ENCODE measurements around the gene GFRA1.

GFRA1 gene

DNA sequence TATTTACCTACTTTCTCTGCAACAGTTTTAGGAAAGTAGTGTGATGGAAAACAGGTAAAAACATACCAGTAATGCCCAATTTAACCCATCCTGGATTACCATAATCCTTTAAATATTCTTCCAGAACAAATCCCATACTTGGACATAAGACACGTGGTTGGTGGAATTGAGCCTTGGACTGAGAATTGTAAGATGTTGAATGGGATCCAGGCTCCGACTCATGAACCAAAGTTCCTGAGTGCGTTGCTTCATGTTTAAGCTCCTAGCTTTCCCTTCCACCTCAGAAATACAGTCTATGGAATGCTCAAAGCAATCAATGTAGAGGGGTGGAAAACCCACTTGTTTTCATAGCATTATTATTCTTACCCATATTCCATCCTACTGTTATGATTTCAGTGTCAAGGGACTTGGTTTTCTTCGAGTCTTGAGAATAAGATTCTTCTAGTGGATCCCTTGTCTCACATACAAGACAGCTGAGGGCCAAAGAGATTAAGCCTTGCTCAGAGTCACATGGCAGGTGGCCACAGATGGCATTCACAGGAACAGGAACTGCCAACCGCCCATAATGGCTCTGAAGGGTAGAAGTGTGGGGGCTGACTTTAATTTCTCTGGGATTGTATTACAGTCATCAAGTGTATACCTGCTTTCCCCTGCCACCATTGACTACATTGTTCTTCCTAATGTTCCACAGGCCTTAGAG lies 171.2 kb downstream of the GFRA1 start:
- H3K9me3 ChIP-seq (ENCODE audit: control insufficient read depth in 2 of 2, low read length in 2 of 2): no peaks in the 10 kb centered on the region
- no peak overlapping the region for H3K27ac ChIP-seq (ENCODE audit: low read length)
- peaks cover 5% of the 10 kb centered on the region for H3K4me1 ChIP-seq (ENCODE audit: control insufficient read depth, insufficient read depth, low read length)
- H3K36me3 ChIP-seq (ENCODE audit: control insufficient read depth in 2 of 2, insufficient read depth in 2 of 2, low read length in 2 of 2): no peaks in the 10 kb centered on the region
- no peak overlapping the region for H3K4me3 ChIP-seq (ENCODE audit: low read length in 2 of 2)
- H3K9ac ChIP-seq (ENCODE audit: low read length in 2 of 2): no peak overlapping the region
- no peaks in the 10 kb centered on the region for H3K27me3 ChIP-seq (ENCODE audit: control insufficient read depth in 1 of 2, insufficient read depth in 2 of 2, low read length in 2 of 2)

DNA sequence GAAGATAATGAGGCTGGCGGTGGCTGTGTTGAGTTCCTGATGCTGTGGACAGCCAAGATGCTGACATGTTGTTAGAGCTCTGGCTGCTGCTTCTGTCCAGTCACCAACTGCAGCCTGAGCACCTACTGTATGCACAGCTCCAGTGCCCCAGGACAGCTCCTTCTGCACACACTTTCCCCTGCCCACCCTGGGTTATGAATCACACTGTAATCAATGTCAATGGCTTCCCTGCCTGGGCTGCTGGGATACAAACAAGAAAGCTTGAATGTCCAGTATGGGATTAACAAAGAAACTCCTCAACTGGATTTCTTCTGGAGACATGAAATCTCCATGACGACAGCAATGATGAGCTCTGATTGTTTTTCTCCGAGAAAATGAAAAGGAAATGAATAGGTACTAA lies 172.0 kb downstream of the GFRA1 start:
- Histone ChIP-seq H3K9me3 (ENCODE audit: control insufficient read depth in 2 of 2, low read length in 2 of 2) (no peaks in the 10 kb centered on the region), H3K4me1 (ENCODE audit: control insufficient read depth, insufficient read depth, low read length) (peaks cover 5% of the 10 kb centered on the region), H3K27me3 (ENCODE audit: control insufficient read depth in 1 of 2, insufficient read depth in 2 of 2, low read length in 2 of 2) (no peaks in the 10 kb centered on the region), H3K9ac (ENCODE audit: low read length in 2 of 2) (no peak overlapping the region), H3K27ac (ENCODE audit: low read length) (no peak overlapping the region), H3K4me3 (ENCODE audit: low read length in 2 of 2) (no peak overlapping the region), H3K36me3 (ENCODE audit: control insufficient read depth in 2 of 2, insufficient read depth in 2 of 2, low read length in 2 of 2) (no peaks in the 10 kb centered on the region)

DNA sequence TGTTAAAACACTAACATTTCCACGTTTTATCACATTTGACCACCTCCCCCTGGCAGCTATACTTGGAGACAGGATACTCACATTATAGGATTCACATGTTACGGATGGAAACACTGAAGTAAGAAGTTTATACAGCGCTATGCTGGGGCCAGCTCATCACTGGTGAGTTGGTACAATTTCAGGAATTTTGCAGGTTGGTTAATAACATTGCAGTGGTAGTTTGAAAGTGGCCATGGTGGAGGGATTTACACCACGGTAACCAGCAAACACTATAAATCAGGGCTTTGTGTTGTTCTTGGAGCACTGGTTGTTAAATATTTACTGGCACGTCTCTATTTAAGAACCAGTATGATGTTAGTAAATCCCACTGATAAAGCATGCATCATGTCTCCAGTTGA lies 174.0 kb downstream of the GFRA1 start:
- H3K4me3 ChIP-seq (ENCODE audit: low read length in 2 of 2): no peak overlapping the region
- no peaks in the 10 kb centered on the region for H3K27me3 ChIP-seq (ENCODE audit: control insufficient read depth in 1 of 2, insufficient read depth in 2 of 2, low read length in 2 of 2)
- H3K9me3 ChIP-seq (ENCODE audit: control insufficient read depth in 2 of 2, low read length in 2 of 2): no peaks in the 10 kb centered on the region
- peaks cover 3% of the 10 kb centered on the region for H3K4me1 ChIP-seq (ENCODE audit: control insufficient read depth, insufficient read depth, low read length)
- no peak overlapping the region for H3K9ac ChIP-seq (ENCODE audit: low read length in 2 of 2)
- H3K27ac ChIP-seq (ENCODE audit: low read length): no peak overlapping the region
- no peaks in the 10 kb centered on the region for H3K36me3 ChIP-seq (ENCODE audit: control insufficient read depth in 2 of 2, insufficient read depth in 2 of 2, low read length in 2 of 2)

DNA sequence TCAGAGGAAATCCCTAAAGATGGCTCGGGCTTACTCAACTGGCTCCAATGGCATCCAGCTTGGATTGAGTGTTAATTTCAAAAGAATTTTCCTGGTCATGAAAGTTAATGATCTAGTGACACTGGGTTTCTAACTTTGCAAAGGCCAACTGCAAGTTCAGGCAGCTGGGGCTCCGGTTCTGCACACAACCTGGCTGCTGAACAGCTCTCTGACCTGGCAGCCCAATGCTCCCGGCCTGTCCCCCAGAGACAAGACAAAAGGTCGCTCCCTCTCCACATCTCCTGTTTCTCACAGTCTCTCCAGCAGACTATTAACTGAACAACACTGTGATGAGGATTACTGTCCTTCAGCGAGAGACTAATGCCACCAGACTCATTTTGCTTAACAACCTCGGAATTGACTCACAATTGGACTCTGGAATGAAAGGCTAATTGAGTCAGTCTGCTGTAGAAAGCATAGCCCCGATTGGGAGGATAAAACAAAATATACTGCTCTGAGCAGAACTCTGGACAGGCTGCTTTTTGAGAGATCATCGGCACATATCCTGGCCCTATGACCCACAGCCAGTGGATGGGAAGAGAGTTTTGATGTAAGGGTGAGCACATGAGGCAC lies 174.5 kb downstream of the GFRA1 start:
- H3K27me3 ChIP-seq (ENCODE audit: control insufficient read depth in 1 of 2, insufficient read depth in 2 of 2, low read length in 2 of 2): no peaks in the 10 kb centered on the region
- H3K4me1 ChIP-seq (ENCODE audit: control insufficient read depth, insufficient read depth, low read length): peaks cover 3% of the 10 kb centered on the region
- no peak overlapping the region for H3K27ac ChIP-seq (ENCODE audit: low read length)
- no peaks in the 10 kb centered on the region for H3K9me3 ChIP-seq (ENCODE audit: control insufficient read depth in 2 of 2, low read length in 2 of 2)
- no peak overlapping the region for H3K9ac ChIP-seq (ENCODE audit: low read length in 2 of 2)
- H3K36me3 ChIP-seq (ENCODE audit: control insufficient read depth in 2 of 2, insufficient read depth in 2 of 2, low read length in 2 of 2): no peaks in the 10 kb centered on the region
- no peak overlapping the region for H3K4me3 ChIP-seq (ENCODE audit: low read length in 2 of 2)

DNA sequence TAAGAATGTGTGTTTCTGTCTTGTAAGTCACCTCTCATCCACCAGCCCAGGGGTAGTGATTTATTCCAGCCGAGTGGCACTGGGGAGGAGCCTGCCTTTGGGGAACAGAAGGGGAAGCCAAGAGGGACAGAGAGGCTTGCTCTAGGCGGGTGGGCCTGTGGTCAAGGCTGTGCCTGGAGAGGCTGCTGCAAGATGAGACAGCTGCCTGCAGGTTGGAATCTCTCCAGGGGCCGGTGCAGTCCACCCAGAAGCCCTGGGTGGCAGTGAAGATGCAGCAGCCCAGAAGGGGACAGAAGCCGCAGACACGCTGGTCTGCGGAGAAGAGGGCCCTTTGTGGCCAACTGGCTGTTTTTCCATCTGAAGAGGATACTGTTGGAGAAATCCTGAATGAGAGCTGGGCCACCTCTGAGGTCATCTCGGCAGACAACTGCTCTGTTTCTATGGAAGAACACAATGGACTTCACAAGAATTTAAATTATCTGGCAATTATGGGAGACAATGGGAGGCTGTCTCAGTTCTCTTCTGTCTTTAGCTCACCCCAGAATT lies 175.7 kb downstream of the GFRA1 start:
- no peak overlapping the region for H3K4me3 ChIP-seq (ENCODE audit: low read length in 2 of 2)
- H3K9ac ChIP-seq (ENCODE audit: low read length in 2 of 2): no peak overlapping the region
- H3K27me3 ChIP-seq (ENCODE audit: control insufficient read depth in 1 of 2, insufficient read depth in 2 of 2, low read length in 2 of 2): no peaks in the 10 kb centered on the region

DNA sequence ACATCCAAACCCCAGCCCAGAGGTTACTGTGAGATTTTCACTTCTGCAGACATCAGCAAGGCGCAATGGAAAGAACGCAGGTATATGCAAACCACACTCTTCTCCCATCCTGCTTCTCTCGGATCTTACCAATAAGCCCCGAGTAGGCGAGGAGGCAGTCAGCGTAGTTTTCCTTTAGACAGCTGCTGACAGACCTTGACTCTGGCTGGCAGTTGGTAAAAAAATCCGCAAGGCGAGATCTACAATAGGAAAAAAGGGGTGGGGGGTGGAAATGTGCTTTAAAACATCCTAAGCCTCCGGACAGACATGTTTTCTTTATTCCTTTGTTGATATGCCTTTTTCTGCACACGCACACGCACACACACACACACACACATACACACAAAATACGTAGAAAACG lies 176.5 kb downstream of the GFRA1 start:
- no peaks in the 10 kb centered on the region for H3K9me3 ChIP-seq (ENCODE audit: control insufficient read depth in 2 of 2, low read length in 2 of 2)

More for the DNA sequence above, 175.7 kb downstream of the GFRA1 start:
- peaks cover 0 to 2% of the 10 kb centered on the region in 2 donors for H3K36me3 ChIP-seq (ENCODE audit: control insufficient read depth in 2 of 2, insufficient read depth in 2 of 2, low read length in 2 of 2)
- peaks cover 3% of the 10 kb centered on the region for H3K4me1 ChIP-seq (ENCODE audit: control insufficient read depth, insufficient read depth, low read length)
- no peak overlapping the region for H3K27ac ChIP-seq (ENCODE audit: low read length)
- H3K9me3 ChIP-seq (ENCODE audit: control insufficient read depth in 2 of 2, low read length in 2 of 2): no peaks in the 10 kb centered on the region

DNA sequence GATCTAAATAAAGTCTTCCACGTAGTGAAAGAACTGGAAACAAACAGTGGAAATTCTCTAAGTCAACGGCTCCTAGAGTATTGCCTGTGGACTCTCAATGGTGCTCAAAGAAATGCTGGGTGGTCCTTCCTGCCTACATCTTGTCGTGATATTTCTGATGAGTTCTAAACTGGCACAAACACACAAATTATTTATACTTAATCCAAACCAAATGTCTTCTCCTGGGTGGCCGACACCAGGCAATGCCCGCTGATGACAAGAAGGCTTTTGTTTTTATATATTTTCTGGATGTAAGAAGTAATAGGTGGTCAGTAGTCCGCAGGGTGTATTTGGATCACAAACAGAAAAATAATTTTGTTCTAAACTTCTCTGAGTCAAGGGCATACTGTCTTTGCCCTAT lies 178.7 kb downstream of the GFRA1 start:
- peaks cover 7% of the 10 kb centered on the region for H3K4me1 ChIP-seq (ENCODE audit: control insufficient read depth, insufficient read depth, low read length)
- H3K27ac ChIP-seq (ENCODE audit: low read length): no peak overlapping the region
- H3K4me3 ChIP-seq (ENCODE audit: low read length in 2 of 2): no peak overlapping the region
- no peaks in the 10 kb centered on the region for H3K9me3 ChIP-seq (ENCODE audit: control insufficient read depth in 2 of 2, low read length in 2 of 2)
- H3K9ac ChIP-seq (ENCODE audit: low read length in 2 of 2): no peak overlapping the region
- peaks cover 0 to 5% of the 10 kb centered on the region in 2 donors for H3K36me3 ChIP-seq (ENCODE audit: control insufficient read depth in 2 of 2, insufficient read depth in 2 of 2, low read length in 2 of 2)
- no peaks in the 10 kb centered on the region for H3K27me3 ChIP-seq (ENCODE audit: control insufficient read depth in 1 of 2, insufficient read depth in 2 of 2, low read length in 2 of 2)

More for the DNA sequence above, 176.5 kb downstream of the GFRA1 start:
- H3K27ac ChIP-seq (ENCODE audit: low read length): no peak overlapping the region
- no peaks in the 10 kb centered on the region for H3K27me3 ChIP-seq (ENCODE audit: control insufficient read depth in 1 of 2, insufficient read depth in 2 of 2, low read length in 2 of 2)
- peaks cover 3% of the 10 kb centered on the region for H3K4me1 ChIP-seq (ENCODE audit: control insufficient read depth, insufficient read depth, low read length)
- no peak overlapping the region for H3K4me3 ChIP-seq (ENCODE audit: low read length in 2 of 2)
- no peak overlapping the region for H3K9ac ChIP-seq (ENCODE audit: low read length in 2 of 2)
- H3K36me3 ChIP-seq (ENCODE audit: control insufficient read depth in 2 of 2, insufficient read depth in 2 of 2, low read length in 2 of 2): peaks cover 0 to 2% of the 10 kb centered on the region in 2 donors

DNA sequence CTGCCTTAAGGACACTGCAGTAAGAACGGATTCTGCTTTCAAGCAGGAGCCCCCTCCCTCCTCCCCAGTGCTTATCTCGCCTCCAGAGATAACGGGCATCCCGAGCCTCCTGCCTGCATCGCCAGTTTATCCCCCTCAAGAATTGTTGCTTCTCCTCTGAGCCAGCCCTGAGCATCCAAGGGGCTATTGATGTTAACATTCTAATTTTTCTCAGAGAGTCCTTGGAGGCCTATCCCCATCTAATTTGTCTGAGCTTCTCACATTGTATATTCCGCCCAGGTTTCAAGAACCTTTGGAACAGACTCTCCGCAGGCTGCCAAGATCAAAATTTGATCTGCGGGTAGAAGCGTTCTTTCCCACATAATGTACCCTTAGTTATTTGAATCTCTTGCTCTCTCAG lies 180.0 kb downstream of the GFRA1 start:
- Histone ChIP-seq H3K36me3 (ENCODE audit: control insufficient read depth in 2 of 2, insufficient read depth in 2 of 2, low read length in 2 of 2) (peaks cover 0 to 5% of the 10 kb centered on the region in 2 donors), H3K27me3 (ENCODE audit: control insufficient read depth in 1 of 2, insufficient read depth in 2 of 2, low read length in 2 of 2) (no peaks in the 10 kb centered on the region), H3K9ac (ENCODE audit: low read length in 2 of 2) (no peak overlapping the region), H3K9me3 (ENCODE audit: control insufficient read depth in 2 of 2, low read length in 2 of 2) (no peaks in the 10 kb centered on the region), H3K4me3 (ENCODE audit: low read length in 2 of 2) (no peak overlapping the region), H3K27ac (ENCODE audit: low read length) (no peak overlapping the region), H3K4me1 (ENCODE audit: control insufficient read depth, insufficient read depth, low read length) (peaks cover 8% of the 10 kb centered on the region)

DNA sequence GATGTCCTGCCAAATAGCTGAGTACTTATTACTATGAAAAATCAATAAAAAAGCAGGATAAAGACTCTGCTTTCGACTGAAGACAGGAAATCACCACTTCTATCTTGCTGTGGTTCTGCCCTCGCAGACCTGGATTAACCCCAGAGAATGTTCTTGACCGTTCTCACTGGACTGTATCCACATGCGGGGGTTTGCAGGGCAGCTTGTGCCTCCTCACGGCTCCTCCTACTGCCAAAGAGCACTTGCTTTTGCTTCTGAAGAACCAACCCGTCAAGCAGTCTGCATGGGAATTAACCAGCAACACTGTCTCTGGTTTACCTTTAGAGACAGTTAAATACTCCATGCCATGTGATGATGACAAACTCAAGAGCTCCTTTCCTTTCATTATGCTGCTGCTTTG lies 184.0 kb downstream of the GFRA1 start:
- Histone ChIP-seq H3K9me3 (ENCODE audit: control insufficient read depth in 2 of 2, low read length in 2 of 2) (no peaks in the 10 kb centered on the region), H3K27ac (ENCODE audit: low read length) (no peak overlapping the region), H3K4me3 (ENCODE audit: low read length in 2 of 2) (peak overlapping the region in 1 of 2 donors; percentile 34), H3K9ac (ENCODE audit: low read length in 2 of 2) (no peak overlapping the region), H3K4me1 (ENCODE audit: control insufficient read depth, insufficient read depth, low read length) (peaks cover 10% of the 10 kb centered on the region), H3K36me3 (ENCODE audit: control insufficient read depth in 2 of 2, insufficient read depth in 2 of 2, low read length in 2 of 2) (peaks cover 0 to 5% of the 10 kb centered on the region in 2 donors), H3K27me3 (ENCODE audit: control insufficient read depth in 1 of 2, insufficient read depth in 2 of 2, low read length in 2 of 2) (no peaks in the 10 kb centered on the region)

DNA sequence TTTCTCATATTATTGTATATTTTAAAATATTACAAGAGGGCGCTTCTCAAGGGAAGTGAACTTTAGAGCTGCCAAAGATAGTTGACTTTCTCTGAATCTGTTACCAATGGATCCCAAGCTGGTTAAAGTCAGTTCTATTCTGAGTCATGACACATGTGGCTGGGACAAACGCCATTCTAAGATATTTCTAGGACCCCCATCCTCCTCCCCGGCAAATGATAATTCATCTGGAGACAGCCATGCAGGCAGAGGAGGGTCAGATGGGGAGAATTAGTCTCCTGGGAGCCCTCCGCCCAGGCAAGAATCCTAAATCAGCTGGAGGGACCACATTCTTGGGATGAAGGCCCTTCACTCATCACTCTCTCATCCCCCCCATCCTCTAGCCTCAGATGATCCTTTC lies 187.7 kb downstream of the GFRA1 start:
- H3K27ac ChIP-seq (ENCODE audit: low read length): no peak overlapping the region
- peaks cover 12% of the 10 kb centered on the region for H3K4me1 ChIP-seq (ENCODE audit: control insufficient read depth, insufficient read depth, low read length)
- H3K4me3 ChIP-seq (ENCODE audit: low read length in 2 of 2): no peak overlapping the region
- H3K9ac ChIP-seq (ENCODE audit: low read length in 2 of 2): no peak overlapping the region
- H3K36me3 ChIP-seq (ENCODE audit: control insufficient read depth in 2 of 2, insufficient read depth in 2 of 2, low read length in 2 of 2): no peaks in the 10 kb centered on the region
- H3K9me3 ChIP-seq (ENCODE audit: control insufficient read depth in 2 of 2, low read length in 2 of 2): no peaks in the 10 kb centered on the region
- no peaks in the 10 kb centered on the region for H3K27me3 ChIP-seq (ENCODE audit: control insufficient read depth in 1 of 2, insufficient read depth in 2 of 2, low read length in 2 of 2)

DNA sequence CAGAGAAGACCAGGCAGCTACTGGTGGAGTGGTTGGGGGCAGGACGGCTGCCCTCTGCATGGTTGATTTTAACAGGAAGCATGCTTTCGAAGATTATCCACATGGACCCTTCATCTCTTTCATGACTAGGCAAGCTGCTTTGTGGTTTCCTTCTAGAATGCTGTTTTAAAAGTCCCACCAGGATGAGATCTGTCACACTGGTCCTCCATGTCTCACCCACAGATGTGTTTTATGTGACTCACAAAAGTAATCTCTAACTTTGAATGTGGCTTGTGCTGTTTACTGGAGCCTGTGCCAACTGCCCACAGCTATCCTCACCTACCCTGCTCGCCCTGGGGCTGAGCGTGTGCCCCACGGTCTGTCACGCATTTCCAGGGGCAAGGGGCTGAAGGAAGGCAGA lies 188.8 kb downstream of the GFRA1 start:
- Histone ChIP-seq H3K27me3 (ENCODE audit: control insufficient read depth in 1 of 2, insufficient read depth in 2 of 2, low read length in 2 of 2) (no peaks in the 10 kb centered on the region), H3K27ac (ENCODE audit: low read length) (no peak overlapping the region), H3K9me3 (ENCODE audit: control insufficient read depth in 2 of 2, low read length in 2 of 2) (no peaks in the 10 kb centered on the region), H3K4me3 (ENCODE audit: low read length in 2 of 2) (no peak overlapping the region), H3K36me3 (ENCODE audit: control insufficient read depth in 2 of 2, insufficient read depth in 2 of 2, low read length in 2 of 2) (no peaks in the 10 kb centered on the region), H3K9ac (ENCODE audit: low read length in 2 of 2) (no peak overlapping the region), H3K4me1 (ENCODE audit: control insufficient read depth, insufficient read depth, low read length) (peaks cover 7% of the 10 kb centered on the region)
